Cardiac fibroblast (primary cell): ENCODE measurements around the gene HELQ.

Experiments used
- DNase-seq, 2 donors: peaks; one replicate each; pipeline versions ENCODE4 v3.0.0 to v3.0.0-alpha.2; 2010; ENCODE audit warnings: low read depth in 2 of 2
- H3K4me3 ChIP-seq, 2 donors: replicated peaks in 1 of 2; 1 replicate in 1 of 2; 2 replicates in 1 of 2; pipeline ENCODE4 v1.5.1; 2011; ENCODE audit warnings: low read depth in 2 of 2, low read length in 2 of 2, mild to moderate bottlenecking in 2 of 2, moderate library complexity in 1 of 2
- CTCF ChIP-seq: IDR thresholded peaks from one replicate; pipeline ENCODE4 v1.5.1; 2011; ENCODE audit warnings: low read depth, mild to moderate bottlenecking, low read length, inconsistent platforms

HELQ gene

GRCh38 chr4:83456184-83456501 lies 520 bp upstream of the HELQ start:
- DNase-seq: no peak
- H3K4me3 ChIP-seq: peak overlapping the region; percentile 85 to 94
- no peak for TF ChIP-seq CTCF

GRCh38 chr4:83454686-83455085 lies 937 bp downstream of the HELQ start:
- H3K4me3 ChIP-seq: peak overlapping the region; percentile 85 to 94
- TF ChIP-seq CTCF: no peak
- peak; percentile 21 to 31 for DNase-seq

GRCh38 chr4:83449009-83449408 lies 6.6 kb downstream of the HELQ start:
- DNase-seq: no peak
- TF ChIP-seq CTCF: no peak

GRCh38 chr4:83440899-83441298 lies 14.7 kb downstream of the HELQ start:
- no peak overlapping the region for H3K4me3 ChIP-seq
- no peak for TF ChIP-seq CTCF
- DNase-seq: no peak

More at GRCh38 chr4:83449009-83449408, 6.6 kb downstream of the HELQ start:
- no peak overlapping the region for H3K4me3 ChIP-seq

- TF ChIP-seq CTCF: no peak
- H3K4me3 ChIP-seq: no peak overlapping the region
- DNase-seq: no peak
These were observed 15.3 kb downstream of the HELQ start for GRCh38 chr4:83440148-83440814.

GRCh38 chr4:83438719-83439118 lies 16.9 kb downstream of the HELQ start:
- no peak overlapping the region for H3K4me3 ChIP-seq
- DNase-seq: peak in 1 of 2 donors; percentile 4
- TF ChIP-seq CTCF: no peak

GRCh38 chr4:83436680-83437079 lies 18.9 kb downstream of the HELQ start:
- TF ChIP-seq CTCF: no peak
- DNase-seq: no peak
- no peak overlapping the region for H3K4me3 ChIP-seq
